HL-60 (cell line): ENCODE results near the gene MAP3K20.

ENCODE experiments used
- GABPA ChIP-seq: IDR thresholded peaks from 2 replicates; pipeline ENCODE4 v1.6.1; 2012; ENCODE audit warnings: low read depth
- POLR2AphosphoS5 ChIP-seq: IDR thresholded peaks from 2 replicates; pipeline ENCODE4 v1.6.1; 2012; ENCODE audit warnings: low read depth
- SPI1 ChIP-seq: IDR thresholded peaks from 2 replicates; pipeline ENCODE4 v1.6.1; 2012; ENCODE audit warnings: low read depth, mild to moderate bottlenecking, borderline replicate concordance
- TF ChIP-seq, protein P1 (sequence below): IDR thresholded peaks from 2 replicates; pipeline ENCODE4 v1.6.1; 2012; ENCODE audit warnings: low read depth; ENCODE audit not compliant: insufficient replicate concordance
- TF ChIP-seq, protein P2 (sequence below): IDR thresholded peaks from one replicate; pipeline ENCODE4 v1.5.1; 2011; ENCODE audit warnings: low read length, control low read depth, inconsistent platforms; ENCODE audit not compliant: insufficient read depth

DNA sequence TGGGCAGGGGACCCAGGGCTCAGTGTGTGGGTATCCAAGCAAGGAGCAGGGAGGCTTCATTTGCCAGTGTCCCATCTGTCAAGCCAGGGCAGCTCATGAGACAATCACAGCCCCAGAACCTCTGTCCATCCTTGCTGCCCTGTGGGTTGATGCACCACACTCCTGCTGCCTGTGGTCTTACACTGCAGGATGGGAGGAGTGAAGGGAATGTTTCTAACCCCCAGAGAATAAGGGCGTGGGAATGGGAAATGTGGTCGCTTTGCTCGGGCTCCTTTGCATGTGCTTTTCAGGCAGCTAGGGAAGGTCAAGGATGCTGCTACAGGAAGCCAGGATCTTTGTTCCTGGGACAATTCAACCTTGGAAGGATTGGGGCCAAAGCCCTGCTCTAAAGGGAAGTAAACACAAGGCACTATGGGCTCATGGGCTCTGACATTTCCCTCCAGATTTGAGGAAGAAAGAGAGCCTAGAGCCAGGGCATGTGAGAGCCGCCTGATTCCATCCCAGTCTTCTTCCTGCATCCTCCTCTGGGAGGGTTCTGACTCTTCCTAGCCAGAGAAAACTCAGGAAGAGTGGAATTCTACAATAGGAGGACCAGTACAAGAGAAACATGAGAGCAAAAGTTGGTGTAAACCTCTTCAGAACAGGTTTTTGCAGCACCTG, 18.8 kb upstream of the MAP3K20 start:
- TF ChIP-seq, protein P1, sequence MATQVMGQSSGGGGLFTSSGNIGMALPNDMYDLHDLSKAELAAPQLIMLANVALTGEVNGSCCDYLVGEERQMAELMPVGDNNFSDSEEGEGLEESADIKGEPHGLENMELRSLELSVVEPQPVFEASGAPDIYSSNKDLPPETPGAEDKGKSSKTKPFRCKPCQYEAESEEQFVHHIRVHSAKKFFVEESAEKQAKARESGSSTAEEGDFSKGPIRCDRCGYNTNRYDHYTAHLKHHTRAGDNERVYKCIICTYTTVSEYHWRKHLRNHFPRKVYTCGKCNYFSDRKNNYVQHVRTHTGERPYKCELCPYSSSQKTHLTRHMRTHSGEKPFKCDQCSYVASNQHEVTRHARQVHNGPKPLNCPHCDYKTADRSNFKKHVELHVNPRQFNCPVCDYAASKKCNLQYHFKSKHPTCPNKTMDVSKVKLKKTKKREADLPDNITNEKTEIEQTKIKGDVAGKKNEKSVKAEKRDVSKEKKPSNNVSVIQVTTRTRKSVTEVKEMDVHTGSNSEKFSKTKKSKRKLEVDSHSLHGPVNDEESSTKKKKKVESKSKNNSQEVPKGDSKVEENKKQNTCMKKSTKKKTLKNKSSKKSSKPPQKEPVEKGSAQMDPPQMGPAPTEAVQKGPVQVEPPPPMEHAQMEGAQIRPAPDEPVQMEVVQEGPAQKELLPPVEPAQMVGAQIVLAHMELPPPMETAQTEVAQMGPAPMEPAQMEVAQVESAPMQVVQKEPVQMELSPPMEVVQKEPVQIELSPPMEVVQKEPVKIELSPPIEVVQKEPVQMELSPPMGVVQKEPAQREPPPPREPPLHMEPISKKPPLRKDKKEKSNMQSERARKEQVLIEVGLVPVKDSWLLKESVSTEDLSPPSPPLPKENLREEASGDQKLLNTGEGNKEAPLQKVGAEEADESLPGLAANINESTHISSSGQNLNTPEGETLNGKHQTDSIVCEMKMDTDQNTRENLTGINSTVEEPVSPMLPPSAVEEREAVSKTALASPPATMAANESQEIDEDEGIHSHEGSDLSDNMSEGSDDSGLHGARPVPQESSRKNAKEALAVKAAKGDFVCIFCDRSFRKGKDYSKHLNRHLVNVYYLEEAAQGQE = no peak
- TF ChIP-seq, protein P2, sequence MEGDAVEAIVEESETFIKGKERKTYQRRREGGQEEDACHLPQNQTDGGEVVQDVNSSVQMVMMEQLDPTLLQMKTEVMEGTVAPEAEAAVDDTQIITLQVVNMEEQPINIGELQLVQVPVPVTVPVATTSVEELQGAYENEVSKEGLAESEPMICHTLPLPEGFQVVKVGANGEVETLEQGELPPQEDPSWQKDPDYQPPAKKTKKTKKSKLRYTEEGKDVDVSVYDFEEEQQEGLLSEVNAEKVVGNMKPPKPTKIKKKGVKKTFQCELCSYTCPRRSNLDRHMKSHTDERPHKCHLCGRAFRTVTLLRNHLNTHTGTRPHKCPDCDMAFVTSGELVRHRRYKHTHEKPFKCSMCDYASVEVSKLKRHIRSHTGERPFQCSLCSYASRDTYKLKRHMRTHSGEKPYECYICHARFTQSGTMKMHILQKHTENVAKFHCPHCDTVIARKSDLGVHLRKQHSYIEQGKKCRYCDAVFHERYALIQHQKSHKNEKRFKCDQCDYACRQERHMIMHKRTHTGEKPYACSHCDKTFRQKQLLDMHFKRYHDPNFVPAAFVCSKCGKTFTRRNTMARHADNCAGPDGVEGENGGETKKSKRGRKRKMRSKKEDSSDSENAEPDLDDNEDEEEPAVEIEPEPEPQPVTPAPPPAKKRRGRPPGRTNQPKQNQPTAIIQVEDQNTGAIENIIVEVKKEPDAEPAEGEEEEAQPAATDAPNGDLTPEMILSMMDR = no peak
- TF ChIP-seq POLR2AphosphoS5 (no peak), GABPA (no peak), SPI1 (no peak)
